Measurements from ENCODE around the gene AGAP1.

DNA sequence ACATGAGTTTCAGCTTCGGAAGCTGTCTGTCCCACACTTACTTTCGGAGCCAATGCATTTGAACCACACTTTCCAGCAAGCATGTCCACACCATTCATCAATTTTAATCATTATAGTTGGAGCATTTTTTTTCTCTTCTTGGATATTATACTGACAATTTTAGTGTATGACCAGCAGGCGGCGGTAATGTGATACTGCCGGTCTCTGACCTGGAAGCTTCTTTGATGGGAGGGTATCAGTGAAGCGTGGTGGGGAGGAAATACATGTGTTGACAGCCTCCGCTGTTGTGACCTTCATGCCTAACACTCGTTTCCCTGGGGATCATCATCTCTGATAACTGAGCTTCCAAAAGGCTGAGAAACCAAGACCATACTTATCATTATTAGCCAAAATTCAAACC lies 442.6 kb downstream of the AGAP1 start:
- TF ChIP-seq POLR2A (IDR thresholded peaks at IDR 0.05; ENCODE audit: low read depth, low read length) = no peak
- TF ChIP-seq POLR2AphosphoS5 (IDR thresholded peaks at IDR 0.05; ENCODE audit: low read depth, low read length) = no peak
- no peak for TF ChIP-seq TAF1 (IDR thresholded peaks at IDR 0.05; ENCODE audit: borderline replicate concordance, low read depth, low read length)

All from GM12892 (cell line).